Common myeloid progenitor, CD34-positive (primary cell): Measurements from ENCODE around the gene CIART.

Source experiments
- CTCF ChIA-PET: fragments of 350-600 bp; sonication (Branson Sonifier 250); formaldehyde crosslinking; loops from one replicate; lab custom pipeline; 2021; ENCODE audit warnings: antibody characterized with exemption; lab: Charles Lee
- POLR2A ChIA-PET: fragments of 350-600 bp; sonication (Branson Sonifier 250); formaldehyde crosslinking; loops from one replicate; lab custom pipeline; 2021; ENCODE audit warnings: antibody characterized with exemption; lab: Charles Lee
- DNase-seq, 3 donors: peaks; one replicate each; pipeline versions ENCODE4 v3.0.0 to v3.0.0-alpha.2; 2013
- H3K27ac ChIP-seq, 2 experiments: 1 replicate in 1 of 2; 2 replicates in 1 of 2; pipeline ENCODE4 v1.7.0; 2013; ENCODE audit warnings: inconsistent platforms in 2 of 2, low read length in 2 of 2, mild to moderate bottlenecking in 2 of 2, low read depth in 1 of 2, moderate library complexity in 1 of 2; ENCODE audit not compliant: severe bottlenecking in 2 of 2, insufficient read depth in 1 of 2, poor library complexity in 1 of 2
- H3K27me3 ChIP-seq, 5 experiments: replicated peaks in 2 of 5; 1 replicate in 3 of 5; 2 replicates in 2 of 5; pipeline versions ENCODE4 v1.6.1 to v1.7.0; 2013; ENCODE audit warnings: low read length in 4 of 5, mild to moderate bottlenecking in 2 of 5, moderate library complexity in 2 of 5, inconsistent platforms in 1 of 5; ENCODE audit not compliant: insufficient read depth in 5 of 5, control insufficient read depth in 4 of 5
- H3K36me3 ChIP-seq, 4 experiments: 1 replicate in 2 of 4; 2 replicates in 2 of 4; pipeline versions ENCODE4 v1.6.1 to v1.7.0; 2013; ENCODE audit warnings: low read length in 3 of 4, control low read depth in 1 of 4, mild to moderate bottlenecking in 1 of 4; ENCODE audit not compliant: control insufficient read depth in 4 of 4, insufficient read depth in 4 of 4
- H3K4me1 ChIP-seq, 4 experiments: 1 replicate in 3 of 4; 2 replicates in 1 of 4; pipeline versions ENCODE4 v1.6.1 to v1.7.1; 2013; ENCODE audit warnings: low read length in 3 of 4, mild to moderate bottlenecking in 3 of 4, control low read depth in 1 of 4, inconsistent platforms in 1 of 4, moderate library complexity in 1 of 4; ENCODE audit not compliant: control insufficient read depth in 4 of 4, insufficient read depth in 4 of 4; ENCODE audit errors: control extremely low read depth in 1 of 4
- H3K4me3 ChIP-seq, 7 experiments: 1 replicate in 4 of 7; 2 replicates in 3 of 7; pipeline versions ENCODE4 v1.5.1 to v1.7.0; 2013; ENCODE audit warnings: mild to moderate bottlenecking in 7 of 7, low read length in 6 of 7, moderate library complexity in 6 of 7, inconsistent platforms in 2 of 7, low read depth in 2 of 7, control low read depth in 1 of 7; ENCODE audit not compliant: insufficient read depth in 4 of 7, control insufficient read depth in 1 of 7; ENCODE audit errors: extremely low read depth in 1 of 7
- H3K9me3 ChIP-seq, 5 experiments: 1 replicate in 4 of 5; 2 replicates in 1 of 5; pipeline versions ENCODE4 v1.6.1 to v1.7.1; 2013; ENCODE audit warnings: low read length in 4 of 5, mild to moderate bottlenecking in 2 of 5, inconsistent platforms in 1 of 5, low read depth in 1 of 5, moderate library complexity in 1 of 5; ENCODE audit not compliant: control insufficient read depth in 4 of 5, insufficient read depth in 2 of 5; ENCODE audit errors: control extremely low read depth in 1 of 5
- WGBS: methylation state at CpG from one replicate; pipeline ENCODE4 v1.1.5; 2013; ENCODE audit not compliant: insufficient coverage; 5-methylcytosine and 5-hydroxymethylcytosine counted together

CIART gene

DNA sequence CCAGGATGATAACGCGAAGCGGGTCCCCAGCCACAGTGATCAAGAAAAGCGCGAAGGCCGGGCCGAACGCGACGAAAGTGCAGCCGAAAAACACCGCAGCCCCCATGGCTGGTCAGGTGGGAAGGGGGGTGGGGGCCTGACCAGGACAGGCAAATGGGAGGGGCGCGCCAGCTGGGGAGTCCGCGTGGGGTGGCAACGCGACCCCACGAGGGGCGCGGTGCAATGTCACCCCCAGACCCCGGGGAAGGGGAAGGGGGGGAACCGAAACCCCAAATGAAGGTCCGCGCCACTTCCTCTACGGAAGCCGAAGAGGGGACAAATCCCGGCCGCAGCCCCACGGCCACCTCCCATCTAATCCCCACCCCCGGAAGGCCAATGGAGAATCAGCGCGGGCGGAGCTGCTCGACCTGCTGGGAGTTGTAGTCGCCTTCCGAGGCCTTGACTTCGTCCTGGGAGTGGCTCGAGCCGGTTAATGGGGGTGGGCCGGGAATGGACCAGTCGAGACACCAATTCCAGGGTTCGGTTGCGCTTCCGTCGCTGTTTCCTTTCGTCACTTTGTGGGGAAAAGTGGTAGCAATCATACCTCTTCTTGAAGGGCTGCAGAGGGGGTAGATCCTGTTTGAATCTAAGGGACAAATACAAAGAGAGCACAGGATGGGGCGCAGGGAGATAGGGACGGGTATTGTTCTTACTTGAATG lies 13.5 kb upstream of the CIART start, which contains the start of gene APH1A:
TSS of gene APH1A (minus strand) at position 312 of the 699 bp plus-strand sequence. CDS start at position 106, 206 bp downstream.
- POLR2A ChIA-PET = interaction anchor here (0.5 to 1.6 kb wide), 5 partner anchors 10 to 247 kb away, joined by 3 to 5 read pairs (median 3); partner anchors contain the start of genes ANP32E and PRPF3

DNA sequence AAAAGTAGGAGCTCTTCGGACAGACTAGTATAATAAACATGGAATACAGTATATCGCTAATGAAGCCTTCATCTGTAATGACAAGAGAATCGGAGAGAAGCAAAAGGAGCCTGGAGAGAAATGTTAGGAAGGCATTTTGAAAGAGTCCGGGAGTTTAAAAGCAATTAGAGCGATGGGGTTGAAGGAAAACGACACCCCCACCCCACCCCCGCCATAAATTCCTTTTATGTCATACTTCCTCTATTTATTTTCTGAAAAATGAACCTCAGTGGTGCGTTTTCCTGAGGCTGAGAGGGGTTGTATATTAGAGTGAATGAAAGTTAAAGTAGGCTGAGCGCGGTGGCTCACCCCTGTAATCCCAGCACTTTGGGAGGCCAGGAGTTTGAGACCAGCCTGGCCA lies 12.9 kb upstream of the CIART start:
- H3K27me3 ChIP-seq = no peaks in the 10 kb centered on the region
- H3K9me3 ChIP-seq = no peaks in the 10 kb centered on the region
- no CpG with 5 or more reads among the region's 10 CpGs for WGBS
- H3K4me3 ChIP-seq = peak overlapping the region in 6 of 7 experiments; percentile 84 to 96 (median 89)
- ChIA-PET POLR2A (interaction anchor here (0.5 to 1.6 kb wide), 4 partner anchors 10 to 104 kb away, joined by 3 to 4 read pairs (median 3); partner anchors contain the start of genes ANP32E and PRPF3), CTCF (interaction anchor here (0.9 to 16.4 kb wide), 5 partner anchors 9 to 189 kb away, joined by 3 to 246 read pairs (median 5); partner anchors contain the start of genes CA14 and CIART)
- H3K36me3 ChIP-seq = peaks cover 4 to 30% (median 28%) of the 10 kb centered on the region in 4 experiments
- peak in 1 of 3 donors; percentile 51 for DNase-seq
- H3K4me1 ChIP-seq = peaks cover 6 to 30% (median 15%) of the 10 kb centered on the region in 4 experiments
- H3K27ac ChIP-seq = peak overlapping the region; percentile 86 to 94

More for the DNA sequence above, 13.5 kb upstream of the CIART start, which contains the start of gene APH1A:
- WGBS = 0% methylated on average over 30 of the region's 49 CpGs
- Histone ChIP-seq H3K4me3 (peak within 1 kb of the TSS; percentile 84 to 96 (median 89)), H3K4me1 (peaks cover 6 to 30% (median 15%) of the 10 kb centered on the region in 4 experiments), H3K27ac (peak within 1 kb of the TSS; percentile 86 to 94), H3K9me3 (no peaks in the 10 kb centered on the region), H3K36me3 (peaks cover 4 to 32% (median 30%) of the 10 kb centered on the region in 4 experiments), H3K27me3 (no peaks in the 10 kb centered on the region)
- DNase-seq = peak; percentile 95 to 97 (median 97)
- CTCF ChIA-PET = interaction anchor here (0.9 to 16.4 kb wide), 4 partner anchors 10 to 190 kb away, joined by 3 to 246 read pairs (median 6); partner anchors contain the start of genes CA14 and CIART

DNA sequence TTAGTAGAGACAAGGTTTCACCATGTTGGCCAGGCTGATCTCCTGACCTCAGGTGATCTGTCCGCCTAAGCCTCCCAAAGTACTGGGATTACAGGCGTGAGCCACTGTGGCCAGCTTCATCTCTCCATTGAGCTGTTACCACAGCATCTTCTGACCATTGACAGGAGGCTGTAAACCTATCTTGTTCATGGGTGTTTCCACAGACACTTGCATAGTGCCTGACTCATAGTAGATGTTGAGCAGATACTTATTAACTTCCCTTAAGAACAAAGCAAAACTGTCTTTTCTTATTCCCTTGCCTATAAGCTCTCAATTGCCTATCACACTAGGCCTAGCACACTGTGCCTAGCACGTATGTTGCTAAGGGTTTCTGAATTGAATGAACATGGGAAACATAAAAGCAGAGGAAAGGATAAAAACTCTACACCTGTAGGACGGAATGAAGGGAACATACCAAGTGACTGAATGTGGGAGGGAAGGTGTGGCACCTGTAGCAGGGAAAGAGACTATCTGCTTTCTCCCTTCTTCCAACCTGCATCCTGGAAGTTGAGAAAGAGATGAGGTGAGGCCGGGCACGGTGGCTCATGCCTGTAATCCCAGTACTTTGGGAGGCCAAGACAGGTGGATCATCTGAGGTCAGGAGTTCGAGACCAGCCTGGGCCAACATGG lies 10.9 kb upstream of the CIART start:
- H3K4me1 ChIP-seq = peaks cover 6 to 30% (median 15%) of the 10 kb centered on the region in 4 experiments
- ChIA-PET CTCF (interaction anchor here (2.0 to 16.4 kb wide), 3 partner anchors 10 to 15 kb away, joined by 9 to 246 read pairs (median 10); partner anchors contain the start of gene CA14), POLR2A (no interaction called here)
- DNase-seq = no peak
- H3K4me3 ChIP-seq = no peak overlapping the region
- peaks cover 4 to 11% (median 9%) of the 10 kb centered on the region in 4 experiments for H3K36me3 ChIP-seq
- WGBS = 98% methylated on average over 6 of the region's 7 CpGs
- no peak overlapping the region for H3K27ac ChIP-seq
- H3K27me3 ChIP-seq = no peaks in the 10 kb centered on the region
- no peaks in the 10 kb centered on the region for H3K9me3 ChIP-seq

DNA sequence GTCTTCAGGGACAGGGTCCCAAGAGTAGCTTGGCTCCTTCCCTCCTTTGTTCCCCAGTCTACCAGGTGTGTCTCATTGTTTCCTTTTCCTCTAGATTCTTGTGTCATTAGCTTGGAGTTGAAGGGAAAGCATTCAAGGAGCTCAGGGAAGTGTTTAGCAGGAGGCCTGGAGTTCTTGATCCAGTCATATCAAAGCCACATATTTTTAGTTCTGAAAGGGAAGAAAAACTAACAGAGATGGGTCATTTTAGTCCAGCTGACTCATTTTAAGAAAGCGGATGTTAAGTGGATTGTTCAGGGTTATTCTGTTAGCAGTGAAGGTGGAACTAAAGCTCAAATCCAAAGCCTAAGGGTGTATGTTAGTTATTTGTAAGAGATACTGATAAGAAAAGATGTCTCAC lies 9.0 kb upstream of the CIART start:
- no peaks in the 10 kb centered on the region for H3K9me3 ChIP-seq
- WGBS = 100% methylated on average over 1 of the region's 1 CpG
- ChIA-PET POLR2A (interaction anchor here (1.0 kb wide), 1 partner anchor 8 kb away, joined by 3 read pairs; no protein-coding TSS in a partner anchor), CTCF (interaction anchor here (1.0 to 16.4 kb wide), 4 partner anchors 8 to 70 kb away, joined by 3 to 246 read pairs (median 10); partner anchors contain the start of gene CA14)
- DNase-seq = no peak
- no peaks in the 10 kb centered on the region for H3K36me3 ChIP-seq
- H3K4me3 ChIP-seq = no peak overlapping the region
- peaks cover 3 to 17% (median 6%) of the 10 kb centered on the region in 4 experiments for H3K4me1 ChIP-seq
- no peak overlapping the region for H3K27ac ChIP-seq
- no peaks in the 10 kb centered on the region for H3K27me3 ChIP-seq

DNA sequence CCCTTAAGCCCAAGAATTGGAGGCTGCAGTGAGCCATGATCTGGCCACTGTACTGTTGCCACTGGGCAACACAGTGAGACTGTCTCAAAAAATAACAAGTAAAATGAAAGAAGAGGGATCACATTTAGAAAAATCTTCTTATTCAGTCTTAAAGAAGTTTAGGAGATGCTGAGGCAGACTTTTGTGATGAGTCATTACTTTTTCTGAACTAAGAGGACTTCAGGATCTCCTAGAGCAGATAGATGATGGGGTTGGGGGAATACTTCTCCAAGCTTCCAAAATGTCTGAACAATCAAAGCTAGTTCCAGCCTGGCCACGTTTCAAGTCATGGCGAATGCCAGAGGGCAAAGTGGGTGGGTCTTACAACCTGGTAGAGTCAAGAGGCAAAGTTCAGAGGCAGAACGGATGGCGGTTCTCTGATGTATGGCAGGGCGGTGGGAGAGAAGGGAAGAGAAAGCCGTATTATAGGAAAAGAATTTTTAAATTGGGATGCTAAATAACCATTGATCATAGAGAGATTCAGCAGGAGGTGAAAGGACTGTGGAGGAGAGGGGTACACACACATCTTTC lies 2.1 kb upstream of the CIART start:
- Histone ChIP-seq H3K27me3 (peaks cover 0 to 16% (median 8%) of the 10 kb centered on the region in 5 experiments), H3K4me1 (peaks cover 6 to 18% (median 14%) of the 10 kb centered on the region in 4 experiments), H3K9me3 (no peaks in the 10 kb centered on the region), H3K27ac (no peak overlapping the region), H3K4me3 (no peak overlapping the region), H3K36me3 (no peaks in the 10 kb centered on the region)
- 95% methylated on average over 6 of the region's 6 CpGs for WGBS
- ChIA-PET POLR2A (no interaction called here), CTCF (interaction anchor here (0.9 to 16.4 kb wide), 5 partner anchors 11 to 23 kb away, joined by 3 to 246 read pairs (median 3); partner anchors contain the start of gene CA14)
- DNase-seq = no peak

DNA sequence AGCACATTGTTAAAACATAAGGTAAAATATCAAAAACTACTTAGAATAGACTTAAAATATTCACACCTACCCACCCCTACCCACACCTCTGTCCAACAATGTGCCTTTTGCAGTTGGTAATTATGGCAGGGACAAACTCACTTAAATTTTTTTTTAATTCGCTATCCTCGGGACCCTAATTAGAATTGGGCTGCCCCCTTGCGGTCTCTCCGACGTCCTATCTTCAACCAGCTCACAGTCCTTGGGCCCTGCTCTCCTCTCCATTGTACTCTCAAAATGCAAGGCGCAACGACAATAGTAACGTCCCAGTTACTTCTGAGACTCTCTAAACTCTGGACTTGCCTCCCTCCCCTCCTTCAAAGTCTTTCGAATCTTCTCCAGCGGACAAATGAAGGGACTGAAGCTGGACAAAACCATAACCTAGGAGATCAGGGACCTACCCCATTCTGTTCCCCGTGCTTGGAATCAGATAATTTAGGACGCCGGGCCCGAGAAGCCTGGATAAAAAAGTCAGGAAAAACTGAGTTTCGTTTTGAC lies 1.1 kb upstream of the CIART start:
- CTCF ChIA-PET = interaction anchor here (1.3 to 16.4 kb wide), 4 partner anchors 9 to 24 kb away, joined by 5 to 246 read pairs (median 8); partner anchors contain the start of genes APH1A, C1orf54 and CA14

More for the DNA sequence above, 1.1 kb upstream of the CIART start:
- POLR2A ChIA-PET = interaction anchor here (0.7 to 1.2 kb wide), 4 partner anchors 8 to 26 kb away, joined by 3 to 4 read pairs (median 3); partner anchors contain the start of genes C1orf54 and CA14
- Histone ChIP-seq H3K9me3 (no peaks in the 10 kb centered on the region), H3K27me3 (peaks cover 0 to 16% (median 8%) of the 10 kb centered on the region in 5 experiments), H3K4me3 (peak overlapping the region in 6 of 7 experiments; percentile 24 to 76 (median 60)), H3K4me1 (peaks cover 6 to 18% (median 14%) of the 10 kb centered on the region in 4 experiments), H3K27ac (no peak overlapping the region), H3K36me3 (no peaks in the 10 kb centered on the region)
- 2% methylated on average over 14 of the region's 15 CpGs for WGBS
- DNase-seq = peak; percentile 78 to 84 (median 81)
